GM15510 (cell line): ENCODE measurements around the gene SEPTIN11.

Source experiments
- POLR2A ChIP-seq: IDR thresholded peaks from 3 replicates; pipeline ENCODE4 v1.6.1; 2011; ENCODE audit warnings: borderline replicate concordance; ENCODE audit not compliant: insufficient read length; ENCODE audit errors: extremely low read depth

Gene SEPTIN11

GRCh38 chr4:76962406-76963130 is 13.0 kb downstream of the SEPTIN11 start:
- TF ChIP-seq POLR2A, result no peak

GRCh38 chr4:76963131-76963750 is 13.7 kb downstream of the SEPTIN11 start:
- no peak for TF ChIP-seq POLR2A

- TF ChIP-seq POLR2A, result no peak
These were observed 15.2 kb downstream of the SEPTIN11 start for GRCh38 chr4:76964769-76965168.

- no peak for TF ChIP-seq POLR2A
These were observed 16.5 kb downstream of the SEPTIN11 start for GRCh38 chr4:76965866-76966579.

GRCh38 chr4:76968937-76969336 is 19.4 kb downstream of the SEPTIN11 start:
- TF ChIP-seq POLR2A, result no peak

- TF ChIP-seq POLR2A, result no peak
These were observed 19.9 kb downstream of the SEPTIN11 start for GRCh38 chr4:76969495-76969894.

GRCh38 chr4:76969941-76970529 is 20.5 kb downstream of the SEPTIN11 start:
- no peak for TF ChIP-seq POLR2A

- no peak for TF ChIP-seq POLR2A
These were observed 22.8 kb downstream of the SEPTIN11 start for GRCh38 chr4:76972306-76972705.

- TF ChIP-seq POLR2A, result no peak
These were observed 24.6 kb downstream of the SEPTIN11 start for GRCh38 chr4:76974150-76974549.

GRCh38 chr4:76977113-76977512 is 27.6 kb downstream of the SEPTIN11 start:
- no peak for TF ChIP-seq POLR2A

- TF ChIP-seq POLR2A, result no peak
These were observed 28.3 kb downstream of the SEPTIN11 start for GRCh38 chr4:76977736-76978350.

GRCh38 chr4:76979236-76979635 is 29.7 kb downstream of the SEPTIN11 start:
- no peak for TF ChIP-seq POLR2A

- TF ChIP-seq POLR2A, result no peak
These were observed 30.7 kb downstream of the SEPTIN11 start for GRCh38 chr4:76980261-76980660.

GRCh38 chr4:76981644-76982043 is 32.1 kb downstream of the SEPTIN11 start:
- TF ChIP-seq POLR2A, result no peak
